ENCODE measurements around the gene TANC1. TPM values are rescaled to one million over a fixed set of nuclear protein-coding genes. Genes with fewer than 3 reads are reported as not detected.

The TANC1 gene
- total and polyA plus RNA-seq, 7 donors = 3.6 to 74.5 (median 47.0) TPM

GRCh38 chr2:158979772-158980171, 11.3 kb downstream of the TANC1 start:
- Histone ChIP-seq H3K36me3 (no peaks in the 10 kb centered on the region), H3K4me1 (peaks cover 0 to 31% (median 26%) of the 10 kb centered on the region in 4 donors), H3K4me3 (no peak overlapping the region), H3K27ac (no peak overlapping the region), H3K27me3 (no peaks in the 10 kb centered on the region), H3K9me3 (no peaks in the 10 kb centered on the region)
- no peak for TF ChIP-seq POLR2A (IDR thresholded peaks at IDR 0.05)
- no peak for TF ChIP-seq POLR2AphosphoS5 (IDR thresholded peaks at IDR 0.05)
- no peak for TF ChIP-seq EP300 (IDR thresholded peaks at IDR 0.05)
- TF ChIP-seq CTCF (IDR thresholded peaks at IDR 0.05) = no peak
- 93 to 97% methylated on average over 1 of the region's 1 CpG for WGBS, 2 donors
- intact Hi-C loops (cut with DNase I) = no loop called here
- no peak for DNase-seq

- no peak overlapping the region for H3K27ac ChIP-seq
- no peak for DNase-seq
- intact Hi-C loops (cut with DNase I) = no loop called here
- no peaks in the 10 kb centered on the region for H3K9me3 ChIP-seq
- H3K4me3 ChIP-seq = no peak overlapping the region
- H3K4me1 ChIP-seq = peaks cover 0 to 43% (median 34%) of the 10 kb centered on the region in 4 donors
- TF ChIP-seq POLR2AphosphoS5 (IDR thresholded peaks at IDR 0.05) (no peak), CTCF (IDR thresholded peaks at IDR 0.05) (no peak), POLR2A (IDR thresholded peaks at IDR 0.05) (no peak), EP300 (IDR thresholded peaks at IDR 0.05) (no peak)
- H3K27me3 ChIP-seq = no peaks in the 10 kb centered on the region
- no peaks in the 10 kb centered on the region for H3K36me3 ChIP-seq
- whole genome bisulfite sequencing, 2 donors = 65 to 71% methylated on average over 5 of the region's 5 CpGs
Measured at GRCh38 chr2:158984604-158985135, 16.2 kb downstream of the TANC1 start.

- no peak for TF ChIP-seq POLR2AphosphoS5 (IDR thresholded peaks at IDR 0.05)
- no peak for TF ChIP-seq POLR2A (IDR thresholded peaks at IDR 0.05)
- no peak for DNase-seq
- no peak overlapping the region for H3K4me3 ChIP-seq
- WGBS, 2 donors = 76 to 82% methylated on average over 5 of the region's 5 CpGs
- intact Hi-C loops (cut with DNase I) = no loop called here
- H3K27ac ChIP-seq = no peak overlapping the region
- peaks cover 0 to 35% (median 27%) of the 10 kb centered on the region in 4 donors for H3K4me1 ChIP-seq
- no peaks in the 10 kb centered on the region for H3K27me3 ChIP-seq
- H3K9me3 ChIP-seq = no peaks in the 10 kb centered on the region
- H3K36me3 ChIP-seq = no peaks in the 10 kb centered on the region
Measured at GRCh38 chr2:158988501-158988900, 20.1 kb downstream of the TANC1 start.

- 88 to 92% methylated on average over 5 of the region's 5 CpGs for WGBS, 2 donors
- TF ChIP-seq POLR2A (IDR thresholded peaks at IDR 0.05) (no peak), CTCF (IDR thresholded peaks at IDR 0.05) (no peak), EP300 (IDR thresholded peaks at IDR 0.05) (no peak), POLR2AphosphoS5 (IDR thresholded peaks at IDR 0.05) (no peak)
- intact Hi-C loops (cut with DNase I) = no loop called here
- Histone ChIP-seq H3K27ac (no peak overlapping the region), H3K9me3 (no peaks in the 10 kb centered on the region), H3K36me3 (no peaks in the 10 kb centered on the region), H3K4me3 (no peak overlapping the region), H3K4me1 (peaks cover 0 to 35% (median 24%) of the 10 kb centered on the region in 4 donors), H3K27me3 (no peaks in the 10 kb centered on the region)
- DNase-seq = no peak
Measured at GRCh38 chr2:158989165-158989564, 20.7 kb downstream of the TANC1 start.

GRCh38 chr2:158990397-158991214, 22.2 kb downstream of the TANC1 start:
- H3K36me3 ChIP-seq = no peaks in the 10 kb centered on the region
- intact Hi-C loops (cut with DNase I) = no loop called here
- no peak overlapping the region for H3K27ac ChIP-seq
- H3K27me3 ChIP-seq = no peaks in the 10 kb centered on the region
- WGBS, 2 donors = 94 to 97% methylated on average over 6 of the region's 6 CpGs
- no peak overlapping the region for H3K4me3 ChIP-seq
- H3K9me3 ChIP-seq = no peaks in the 10 kb centered on the region
- DNase-seq = no peak
- H3K4me1 ChIP-seq = peaks cover 0 to 42% (median 25%) of the 10 kb centered on the region in 4 donors
- no peak for TF ChIP-seq POLR2A (IDR thresholded peaks at IDR 0.05)
- TF ChIP-seq POLR2AphosphoS5 (IDR thresholded peaks at IDR 0.05) = no peak
- TF ChIP-seq CTCF (IDR thresholded peaks at IDR 0.05) = no peak
- no peak for TF ChIP-seq EP300 (IDR thresholded peaks at IDR 0.05)

Data from sigmoid colon (tissue), 7 donors.